ENCODE results near the gene PDK2. TPM values are rescaled to one million over a fixed set of nuclear protein-coding genes. Genes with fewer than 3 reads are reported as not detected.
A peak's percentile ranks its signal among the peaks of the same experiment; 100 is the strongest.

The PDK2 gene
- total RNA-seq, 1 experiment from 2014 or later, result 9.9 TPM

DNA sequence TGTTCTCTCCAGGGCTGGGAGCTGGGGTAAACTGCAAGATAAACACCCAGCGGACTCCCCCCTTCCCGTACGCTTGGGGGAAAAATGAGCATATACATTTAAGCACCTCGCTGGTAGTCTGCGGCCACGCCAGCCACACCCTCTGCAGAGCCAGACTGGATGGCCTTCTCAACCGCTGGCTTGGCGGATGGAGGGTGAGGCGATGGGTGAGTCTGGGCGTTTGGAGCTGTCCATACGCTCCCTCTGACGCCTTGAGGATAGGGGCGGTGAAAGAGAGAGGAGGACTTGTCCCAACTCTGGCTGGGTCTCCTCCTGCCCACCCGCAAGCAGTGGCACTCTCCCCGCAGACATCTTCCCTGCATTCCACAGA is 38.2 kb upstream of the PDK2 start:
- H3K4me1 Mint-ChIP-seq (ENCODE audit: insufficient read depth, unreplicated experiment), result peaks cover 64% of the 10 kb centered on the region
- POLR2A ChIA-PET, result interaction anchor here (0.9 to 8.2 kb wide), 15 partner anchors 9 to 121 kb away, joined by 3 to 329 read pairs (median 9); partner anchors contain the start of gene PDK2
- CTCF ChIA-PET, result interaction anchor here (0.7 to 7.1 kb wide), 11 partner anchors 8 to 122 kb away, joined by 3 to 72 read pairs (median 5); no protein-coding TSS in a partner anchor
- H3K4me3 Mint-ChIP-seq (ENCODE audit: unreplicated experiment), result peak overlapping the region; percentile 80
- no peaks in the 10 kb centered on the region for H3K27me3 Mint-ChIP-seq (ENCODE audit: insufficient read depth, unreplicated experiment)
- H3K27ac Mint-ChIP-seq (ENCODE audit: low read depth, unreplicated experiment), result peak overlapping the region; percentile 95
- H3K9me3 Mint-ChIP-seq (ENCODE audit: unreplicated experiment), result no peaks in the 10 kb centered on the region
- peaks cover 32% of the 10 kb centered on the region for H3K36me3 Mint-ChIP-seq (ENCODE audit: insufficient read depth, unreplicated experiment)
- peak; percentile 57 for DNase-seq (ENCODE audit: unreplicated experiment)
- intact Hi-C loops (cut with micrococcal nuclease), result no loop called here
- BruUV-seq (replicated peaks), result no TSS peak
- TF ChIP-seq, protein P1, sequence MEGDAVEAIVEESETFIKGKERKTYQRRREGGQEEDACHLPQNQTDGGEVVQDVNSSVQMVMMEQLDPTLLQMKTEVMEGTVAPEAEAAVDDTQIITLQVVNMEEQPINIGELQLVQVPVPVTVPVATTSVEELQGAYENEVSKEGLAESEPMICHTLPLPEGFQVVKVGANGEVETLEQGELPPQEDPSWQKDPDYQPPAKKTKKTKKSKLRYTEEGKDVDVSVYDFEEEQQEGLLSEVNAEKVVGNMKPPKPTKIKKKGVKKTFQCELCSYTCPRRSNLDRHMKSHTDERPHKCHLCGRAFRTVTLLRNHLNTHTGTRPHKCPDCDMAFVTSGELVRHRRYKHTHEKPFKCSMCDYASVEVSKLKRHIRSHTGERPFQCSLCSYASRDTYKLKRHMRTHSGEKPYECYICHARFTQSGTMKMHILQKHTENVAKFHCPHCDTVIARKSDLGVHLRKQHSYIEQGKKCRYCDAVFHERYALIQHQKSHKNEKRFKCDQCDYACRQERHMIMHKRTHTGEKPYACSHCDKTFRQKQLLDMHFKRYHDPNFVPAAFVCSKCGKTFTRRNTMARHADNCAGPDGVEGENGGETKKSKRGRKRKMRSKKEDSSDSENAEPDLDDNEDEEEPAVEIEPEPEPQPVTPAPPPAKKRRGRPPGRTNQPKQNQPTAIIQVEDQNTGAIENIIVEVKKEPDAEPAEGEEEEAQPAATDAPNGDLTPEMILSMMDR (IDR thresholded peaks at IDR 0.05; ENCODE audit: unreplicated experiment), result no peak

DNA sequence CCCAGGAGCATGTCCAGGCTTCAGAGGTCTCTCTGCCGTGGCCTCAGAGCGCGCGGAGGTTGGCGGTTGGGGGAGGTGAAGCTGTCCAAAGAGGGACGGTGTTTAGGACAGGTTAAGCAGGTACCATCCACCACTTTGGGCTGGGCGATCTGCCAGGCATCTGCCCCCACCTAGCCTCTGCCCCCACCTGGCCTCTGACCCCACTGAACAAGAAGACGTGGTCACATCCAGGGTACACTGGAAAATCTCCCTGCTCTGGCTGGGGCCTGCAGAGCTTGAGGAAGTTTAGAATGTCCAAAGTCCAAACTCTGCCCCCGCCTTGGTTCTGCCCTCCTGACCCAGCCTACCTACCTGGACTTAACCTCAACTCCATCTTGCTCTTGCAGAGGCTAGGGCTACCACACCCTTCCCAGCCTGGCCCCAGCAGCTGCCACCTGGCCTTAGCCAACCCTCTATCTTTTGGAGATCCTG is 37.6 kb upstream of the PDK2 start:
- no peak for DNase-seq (ENCODE audit: unreplicated experiment)
- CTCF ChIA-PET, result interaction anchor here (0.7 to 7.1 kb wide), 9 partner anchors 16 to 232 kb away, joined by 3 to 72 read pairs (median 5); no protein-coding TSS in a partner anchor
- Mint-ChIP-seq H3K27me3 (ENCODE audit: insufficient read depth, unreplicated experiment) (no peaks in the 10 kb centered on the region), H3K27ac (ENCODE audit: low read depth, unreplicated experiment) (peak overlapping the region; percentile 95), H3K4me1 (ENCODE audit: insufficient read depth, unreplicated experiment) (peaks cover 63% of the 10 kb centered on the region), H3K4me3 (ENCODE audit: unreplicated experiment) (peak overlapping the region; percentile 80), H3K36me3 (ENCODE audit: insufficient read depth, unreplicated experiment) (peaks cover 32% of the 10 kb centered on the region), H3K9me3 (ENCODE audit: unreplicated experiment) (no peaks in the 10 kb centered on the region)
- TF ChIP-seq, protein P1 (IDR thresholded peaks at IDR 0.05; ENCODE audit: unreplicated experiment), result no peak
- intact Hi-C loops (cut with micrococcal nuclease), result no loop called here
- BruUV-seq (replicated peaks), result no TSS peak
- POLR2A ChIA-PET, result interaction anchor here (0.9 to 8.2 kb wide), 12 partner anchors 9 to 121 kb away, joined by 3 to 329 read pairs (median 16); partner anchors contain the start of gene PDK2

DNA sequence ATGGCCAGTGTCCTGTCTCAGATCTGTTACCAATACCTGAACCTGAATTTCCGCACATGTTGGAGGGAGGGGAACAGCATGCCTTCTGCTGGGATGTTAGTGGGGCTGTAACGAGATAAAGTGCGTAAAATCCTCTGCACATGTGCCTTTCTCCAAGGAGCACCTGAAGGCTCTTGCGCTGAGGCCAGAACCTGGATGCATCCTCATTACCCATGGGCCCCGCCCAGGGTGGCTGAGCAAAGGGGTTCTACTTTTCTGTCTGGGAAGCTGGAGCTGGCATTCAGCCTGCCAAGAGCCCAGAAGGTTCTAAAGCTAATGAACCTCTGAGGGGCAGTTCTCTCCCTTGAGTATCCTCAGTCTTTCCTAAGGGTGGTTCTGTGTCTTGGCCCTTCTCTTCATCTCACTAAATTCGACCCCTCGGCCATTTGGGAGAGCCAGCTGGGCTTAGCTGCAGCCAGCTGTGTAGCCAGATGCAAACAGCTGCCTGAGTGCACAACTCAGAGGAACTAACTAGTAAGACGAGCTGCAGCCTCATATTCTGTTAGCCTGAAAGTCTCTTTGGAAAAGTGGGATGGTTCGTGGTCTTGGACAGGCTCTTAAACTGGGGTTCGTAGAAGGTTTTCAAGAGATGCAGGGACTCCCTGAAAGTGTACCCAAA is 36.7 kb upstream of the PDK2 start:
- no TSS peak for BruUV-seq (replicated peaks)
- H3K4me3 Mint-ChIP-seq (ENCODE audit: unreplicated experiment), result peak overlapping the region; percentile 80
- peak overlapping the region; percentile 95 for H3K27ac Mint-ChIP-seq (ENCODE audit: low read depth, unreplicated experiment)
- POLR2A ChIA-PET, result interaction anchor here (0.7 to 8.2 kb wide), 10 partner anchors 8 to 95 kb away, joined by 3 to 329 read pairs (median 24); partner anchors contain the start of gene PDK2
- no peaks in the 10 kb centered on the region for H3K27me3 Mint-ChIP-seq (ENCODE audit: insufficient read depth, unreplicated experiment)
- H3K36me3 Mint-ChIP-seq (ENCODE audit: insufficient read depth, unreplicated experiment), result peaks cover 34% of the 10 kb centered on the region
- TF ChIP-seq, protein P1 (IDR thresholded peaks at IDR 0.05; ENCODE audit: unreplicated experiment), result no peak
- DNase-seq (ENCODE audit: unreplicated experiment), result no peak
- H3K4me1 Mint-ChIP-seq (ENCODE audit: insufficient read depth, unreplicated experiment), result peaks cover 61% of the 10 kb centered on the region
- H3K9me3 Mint-ChIP-seq (ENCODE audit: unreplicated experiment), result no peaks in the 10 kb centered on the region
- intact Hi-C loops (cut with micrococcal nuclease), result no loop called here
- CTCF ChIA-PET, result interaction anchor here (1.2 to 7.1 kb wide), 4 partner anchors 28 to 35 kb away, joined by 5 to 72 read pairs (median 10); no protein-coding TSS in a partner anchor

DNA sequence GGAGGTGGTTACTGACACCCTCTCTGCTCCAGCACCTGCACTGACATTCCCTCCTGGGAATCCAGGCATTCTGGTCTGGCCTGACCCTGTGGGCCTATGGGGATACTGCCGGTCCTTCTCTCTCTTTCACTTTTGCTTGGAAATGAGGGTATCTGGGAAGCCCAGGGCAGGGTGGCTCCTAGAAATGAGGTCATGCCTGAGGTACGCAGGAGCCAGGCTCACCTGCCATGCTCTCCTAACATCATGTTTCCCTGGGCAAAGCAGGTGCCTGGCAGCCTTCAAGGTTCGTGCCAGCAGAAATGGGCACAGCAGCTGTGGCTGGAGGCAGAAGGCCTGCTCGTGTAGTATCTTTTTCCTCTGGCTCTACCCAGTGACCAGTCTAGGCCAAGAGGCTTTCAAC is 35.9 kb upstream of the PDK2 start:
- H3K4me1 Mint-ChIP-seq (ENCODE audit: insufficient read depth, unreplicated experiment), result peaks cover 69% of the 10 kb centered on the region
- CTCF ChIA-PET, result interaction anchor here (0.6 to 2.7 kb wide), 4 partner anchors 20 to 120 kb away, joined by 3 to 14 read pairs (median 4); no protein-coding TSS in a partner anchor

More for the DNA sequence above, 35.9 kb upstream of the PDK2 start:
- Mint-ChIP-seq H3K9me3 (ENCODE audit: unreplicated experiment) (no peaks in the 10 kb centered on the region), H3K4me3 (ENCODE audit: unreplicated experiment) (peak overlapping the region; percentile 80), H3K27me3 (ENCODE audit: insufficient read depth, unreplicated experiment) (no peaks in the 10 kb centered on the region), H3K27ac (ENCODE audit: low read depth, unreplicated experiment) (peak overlapping the region; percentile 95), H3K36me3 (ENCODE audit: insufficient read depth, unreplicated experiment) (peaks cover 37% of the 10 kb centered on the region)
- no peak for DNase-seq (ENCODE audit: unreplicated experiment)
- TF ChIP-seq, protein P1 (IDR thresholded peaks at IDR 0.05; ENCODE audit: unreplicated experiment), result no peak
- intact Hi-C loops (cut with micrococcal nuclease), result no loop called here
- no TSS peak for BruUV-seq (replicated peaks)
- POLR2A ChIA-PET, result interaction anchor here (0.8 to 8.2 kb wide), 7 partner anchors 11 to 48 kb away, joined by 3 to 329 read pairs (median 18); no protein-coding TSS in a partner anchor
